Stimulated activated CD8-positive, alpha-beta memory T cell treated with anti-CD3 and anti-CD28 coated beads, Interleukin-7, amount 100 ng/mL, for 48 hours (primary cell): Measurements from ENCODE around the gene FRMPD4.
"Not testable (repeated sequence)": the region's sequence is repeated elsewhere in the genome, so short reads cannot be mapped to it uniquely, and the experiment has no call there.

ENCODE experiments used
- DNase-seq, 2 donors: peaks; one replicate each; pipeline ENCODE4 v3.0.0-alpha.2; 2020; ENCODE audit warnings: low read depth in 1 of 2; ENCODE audit errors: extremely low read depth in 1 of 2

Gene FRMPD4

DNA sequence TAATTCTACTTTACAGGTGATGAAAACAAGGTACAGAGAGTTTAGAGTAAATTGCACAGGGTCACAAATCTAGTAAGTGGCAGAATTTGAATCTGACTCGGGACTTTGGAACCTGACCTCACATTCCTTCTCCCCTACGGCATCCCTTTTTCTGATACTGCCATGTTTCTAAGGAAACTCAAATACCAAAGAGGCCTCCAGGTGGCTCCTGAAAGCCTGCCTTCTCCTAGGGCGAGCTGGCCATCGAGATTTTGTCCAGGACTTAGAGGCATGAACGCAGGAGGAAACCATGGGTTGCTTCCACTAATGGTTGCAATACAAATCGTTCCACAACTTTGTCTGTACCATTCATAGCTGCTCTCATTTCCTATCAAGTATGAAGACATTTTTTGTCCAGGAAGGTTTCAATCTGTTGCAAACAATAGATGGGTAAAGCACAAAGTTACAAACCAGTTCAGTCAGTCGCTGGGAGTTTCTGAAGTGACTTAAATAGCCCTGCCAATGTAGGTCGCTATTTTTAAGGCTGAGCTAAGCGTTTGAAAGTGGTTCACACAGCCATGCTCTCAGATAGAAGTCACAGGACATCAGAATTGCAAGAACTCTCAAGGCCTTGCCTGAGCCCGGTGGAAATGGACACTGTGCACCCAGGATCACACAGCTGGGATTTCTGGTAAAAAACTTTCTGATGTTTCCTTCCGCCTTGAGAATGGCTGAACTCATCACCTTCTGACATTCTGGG lies 356.3 kb downstream of the FRMPD4 start:
- DNase-seq: no peak

- DNase-seq: no peak
These were observed 358.1 kb downstream of the FRMPD4 start for GRCh38 chrX:12496343-12496742.

GRCh38 chrX:12497832-12498591 lies 359.7 kb downstream of the FRMPD4 start:
- DNase-seq: no peak

- no peak for DNase-seq
These were observed 366.9 kb downstream of the FRMPD4 start for GRCh38 chrX:12505127-12505526.

GRCh38 chrX:12515384-12515783 lies 377.1 kb downstream of the FRMPD4 start:
- DNase-seq: not testable (repeated sequence)

DNA sequence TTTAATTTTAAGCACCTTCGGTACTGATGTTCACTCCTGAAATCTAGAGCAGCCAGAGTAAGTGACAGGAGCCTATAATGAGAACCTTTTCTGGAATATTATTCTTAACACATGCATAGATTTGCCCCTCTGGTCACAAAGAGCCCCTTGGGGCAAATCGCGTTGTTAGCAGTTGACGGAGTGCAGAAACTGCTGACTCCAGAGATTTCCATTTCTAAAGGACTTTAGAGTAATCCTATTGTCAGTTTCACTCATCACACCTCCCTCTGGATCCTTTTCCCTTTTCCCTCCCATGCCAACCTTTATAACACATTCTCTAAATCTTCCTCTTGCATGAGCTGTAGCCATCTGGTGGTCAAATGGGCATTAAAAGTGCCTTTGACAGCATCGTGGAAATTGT lies 388.0 kb downstream of the FRMPD4 start:
- no peak for DNase-seq

DNA sequence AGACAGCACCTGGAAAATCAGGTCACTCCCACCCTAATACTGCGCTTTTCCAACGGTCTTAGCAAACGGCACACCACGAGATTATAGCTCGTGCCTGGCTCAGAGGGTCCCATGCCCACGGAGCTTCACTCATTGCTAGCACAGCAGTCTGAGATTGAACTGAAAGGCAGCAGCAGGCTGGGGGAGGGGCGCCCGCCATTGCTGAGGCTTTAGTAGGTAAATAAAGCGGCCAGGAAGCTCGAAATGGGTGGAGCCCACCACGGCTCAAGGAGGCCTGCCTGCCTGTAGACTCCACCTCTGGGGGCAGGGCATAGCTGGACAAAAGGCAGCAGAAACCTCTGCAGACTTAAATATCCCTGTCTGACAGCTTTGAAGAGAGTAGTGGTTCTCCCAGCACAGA lies 399.8 kb downstream of the FRMPD4 start:
- DNase-seq: not testable (repeated sequence)

DNA sequence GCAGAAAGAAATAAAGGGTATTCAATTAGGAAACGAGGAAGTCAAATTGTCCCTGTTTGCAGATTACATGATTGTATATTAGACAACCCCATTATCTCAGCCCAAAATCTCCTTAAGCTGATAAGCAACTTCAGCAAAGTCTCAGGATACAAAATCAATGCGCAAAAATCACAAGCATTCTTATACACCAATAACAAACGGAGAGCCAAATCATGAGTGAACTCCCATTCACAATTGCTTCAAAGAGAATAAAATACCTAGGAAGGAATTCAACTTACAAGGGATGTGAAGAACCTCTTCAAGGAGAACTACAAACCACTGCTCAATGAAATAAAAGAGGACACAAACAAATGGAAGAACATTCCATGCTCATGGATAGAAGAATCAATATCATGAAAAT lies 404.0 kb downstream of the FRMPD4 start:
- DNase-seq: not testable (repeated sequence)

- DNase-seq: no peak
These were observed 410.1 kb downstream of the FRMPD4 start for GRCh38 chrX:12548341-12548740.

GRCh38 chrX:12548746-12549145 lies 410.5 kb downstream of the FRMPD4 start:
- DNase-seq: no peak

DNA sequence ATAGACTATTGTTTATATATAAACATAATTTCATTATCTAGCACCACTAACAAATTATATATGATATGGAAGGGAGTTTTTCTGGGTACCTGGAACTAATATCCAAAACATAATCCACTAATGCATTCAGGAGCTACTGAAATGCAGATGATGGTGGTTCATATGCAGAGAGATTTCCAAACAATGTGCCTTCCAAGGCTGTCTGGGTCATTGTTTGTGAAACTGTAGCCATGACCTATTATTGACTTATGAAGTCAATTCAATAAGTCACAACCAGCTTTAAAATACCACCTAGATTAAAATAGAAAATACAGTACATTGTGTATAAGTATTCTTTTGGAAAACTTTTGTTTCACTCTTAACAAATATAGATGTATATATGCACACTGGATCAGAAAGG lies 415.9 kb downstream of the FRMPD4 start:
- no peak for DNase-seq

DNA sequence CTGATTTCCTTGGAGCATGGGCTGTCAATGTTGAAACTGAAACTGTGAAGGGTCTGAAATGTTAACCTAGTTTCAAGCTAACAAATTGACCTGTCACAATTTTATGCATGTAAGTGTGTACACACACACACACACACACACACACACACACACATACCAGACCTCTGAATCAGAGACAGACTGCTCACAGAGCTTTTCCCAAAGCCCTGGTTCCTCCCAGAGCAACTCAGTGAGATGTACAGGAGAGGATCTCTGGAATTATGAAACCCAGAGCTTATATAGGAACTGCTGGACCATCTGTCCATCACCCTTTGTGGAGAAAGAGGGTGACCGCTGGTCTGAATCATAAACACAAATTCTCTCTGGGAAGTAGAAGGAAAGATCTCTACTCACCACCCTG lies 424.8 kb downstream of the FRMPD4 start:
- DNase-seq: no peak

GRCh38 chrX:12564221-12564620 lies 425.9 kb downstream of the FRMPD4 start:
- DNase-seq: no peak

DNA sequence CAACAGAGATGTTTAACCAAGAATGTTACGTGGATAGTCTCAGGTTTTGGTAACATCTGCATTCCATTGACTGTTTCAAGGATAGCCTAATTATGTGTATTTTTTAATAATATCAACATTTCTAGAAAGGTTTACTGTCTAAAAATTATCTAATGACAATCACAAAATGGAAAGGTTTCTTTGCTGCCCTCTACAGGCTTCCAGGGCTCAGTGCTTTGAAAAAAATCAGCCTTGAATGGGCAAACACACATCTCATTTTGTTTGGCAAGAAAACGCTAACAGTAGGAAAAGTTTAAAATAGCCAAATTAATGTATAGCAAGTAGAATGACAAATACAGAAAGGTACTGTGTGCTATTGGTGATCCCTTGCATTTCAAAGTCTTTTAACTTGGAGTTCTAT lies 429.6 kb downstream of the FRMPD4 start:
- DNase-seq: no peak

GRCh38 chrX:12570859-12571501 lies 432.7 kb downstream of the FRMPD4 start:
- DNase-seq: no peak

GRCh38 chrX:12579311-12579710 lies 441.0 kb downstream of the FRMPD4 start:
- DNase-seq: no peak

- no peak for DNase-seq
These were observed 442.3 kb downstream of the FRMPD4 start for GRCh38 chrX:12580548-12580947.

- DNase-seq: no peak
These were observed 443.3 kb downstream of the FRMPD4 start for GRCh38 chrX:12581546-12581945.

DNA sequence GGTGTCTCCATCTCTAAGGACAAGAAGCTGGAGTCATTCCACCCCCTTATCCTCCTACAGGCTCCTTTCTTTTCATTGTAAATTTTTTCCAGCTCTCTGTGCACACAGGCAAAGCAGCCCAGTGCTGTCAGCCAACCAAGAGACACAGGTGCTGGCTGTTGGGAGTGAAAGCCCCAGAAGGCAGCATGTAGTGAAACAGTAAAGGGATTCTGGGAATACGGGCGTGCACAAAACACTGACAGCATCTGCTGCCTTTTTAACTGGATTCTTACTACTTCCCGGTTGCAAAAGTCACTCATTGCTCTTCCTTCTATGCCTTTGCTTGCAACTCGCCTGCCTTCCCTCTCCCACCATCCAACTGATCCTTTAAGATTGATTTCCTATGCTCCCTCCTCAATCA lies 444.4 kb downstream of the FRMPD4 start:
- no peak for DNase-seq

DNA sequence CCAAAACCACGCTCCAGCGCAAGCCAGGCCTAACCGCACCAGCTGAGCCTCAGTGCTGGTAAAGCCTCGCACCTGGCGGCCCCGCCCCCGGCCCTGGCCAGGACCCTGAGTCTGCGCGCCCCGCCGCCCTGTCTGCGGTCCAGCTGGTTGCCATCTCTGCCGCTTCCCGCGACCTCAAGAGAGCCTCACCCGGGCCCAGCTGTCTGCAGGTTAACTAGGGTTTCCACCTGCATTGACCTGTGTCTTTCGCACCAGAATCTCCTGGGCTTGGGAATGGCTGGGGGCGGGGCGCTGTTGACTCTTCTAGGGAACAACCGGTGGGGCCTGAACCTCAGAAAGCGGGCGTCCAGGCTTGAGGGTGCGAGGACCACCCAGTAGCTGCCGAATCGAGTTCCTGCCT lies 445.3 kb downstream of the FRMPD4 start:
- DNase-seq: no peak

- no peak for DNase-seq
These were observed 457.4 kb downstream of the FRMPD4 start for GRCh38 chrX:12595720-12596119.

- DNase-seq: no peak
These were observed 471.8 kb downstream of the FRMPD4 start for GRCh38 chrX:12610079-12610478.
